Mucosa of gallbladder (tissue), 1 donor: ENCODE measurements around the gene LRRC72. TPM values are rescaled to one million over a fixed set of nuclear protein-coding genes. Genes with fewer than 3 reads are reported as not detected.

Experiments used
- DNase-seq: peaks from one replicate; pipeline ENCODE4 v3.0.0-alpha.2; 2020; ENCODE audit warnings: low spot score
- total RNA-seq: library from RNA; stranded (reverse); gene quantifications from one replicate; pipeline ENCODE4 v1.2.1, GENCODE V29; 2021
- donor health status: DM: no; HTN: no; CAD: no.

The LRRC72 gene
- total RNA-seq, 1 donor from 2014 or later = not detected

DNA sequence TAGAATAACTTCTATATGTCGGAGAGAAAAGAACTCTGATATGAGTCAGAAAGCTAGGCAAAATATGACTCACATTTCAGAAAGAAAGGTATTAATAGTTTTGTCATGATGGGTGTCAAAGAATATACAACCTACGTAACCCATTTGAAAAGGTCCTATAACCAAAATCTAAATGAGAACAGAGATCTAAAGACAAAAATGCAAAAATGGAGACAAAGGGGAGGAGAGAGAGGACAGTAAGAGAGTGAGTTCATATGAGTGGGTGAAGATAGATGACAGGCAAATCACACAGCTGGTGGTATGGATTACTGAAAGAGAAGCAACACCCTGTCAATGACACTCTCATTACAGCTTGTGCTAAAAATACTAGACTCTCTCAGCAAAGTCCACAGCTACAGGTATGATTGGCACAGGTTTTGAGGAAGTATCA, 93.4 kb downstream of the LRRC72 start:
- DNase-seq = no peak

DNA sequence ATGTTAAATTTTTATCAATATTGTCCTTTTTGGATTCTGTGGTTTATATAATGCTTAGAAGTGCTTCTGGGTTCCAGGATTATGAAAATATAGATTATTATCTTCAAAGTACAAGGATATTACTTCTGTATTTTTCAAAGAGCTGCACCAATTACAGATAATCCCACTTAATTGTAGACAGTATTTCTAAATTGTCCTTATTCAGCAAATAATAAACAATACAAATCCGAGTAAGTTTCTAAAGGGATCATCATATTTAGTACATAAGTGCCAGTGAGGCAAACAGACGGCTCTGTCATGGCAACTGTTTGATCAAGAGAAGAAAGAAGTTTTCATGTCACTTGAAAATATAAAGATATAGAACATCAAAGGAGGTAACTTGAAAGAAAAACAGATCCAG, 99.8 kb downstream of the LRRC72 start:
- DNase-seq = no peak

DNA sequence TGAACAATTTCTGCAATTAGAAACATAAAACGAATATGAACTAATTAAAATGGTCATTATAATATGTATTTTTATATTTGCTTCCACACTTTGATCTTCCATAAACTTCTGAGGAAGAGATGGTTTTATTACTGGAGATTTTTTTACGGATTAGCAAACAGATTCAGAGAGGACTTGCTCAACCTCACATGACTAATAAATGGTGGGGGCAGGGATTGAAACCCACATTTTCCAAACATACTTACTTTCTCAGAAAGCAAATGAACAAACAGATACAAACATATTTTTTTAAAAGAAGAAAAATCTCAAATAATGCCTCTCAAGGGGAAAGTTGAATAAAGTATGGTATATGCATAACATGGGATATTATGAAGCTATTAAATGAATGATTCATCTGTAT, 100.6 kb downstream of the LRRC72 start:
- no peak for DNase-seq

DNA sequence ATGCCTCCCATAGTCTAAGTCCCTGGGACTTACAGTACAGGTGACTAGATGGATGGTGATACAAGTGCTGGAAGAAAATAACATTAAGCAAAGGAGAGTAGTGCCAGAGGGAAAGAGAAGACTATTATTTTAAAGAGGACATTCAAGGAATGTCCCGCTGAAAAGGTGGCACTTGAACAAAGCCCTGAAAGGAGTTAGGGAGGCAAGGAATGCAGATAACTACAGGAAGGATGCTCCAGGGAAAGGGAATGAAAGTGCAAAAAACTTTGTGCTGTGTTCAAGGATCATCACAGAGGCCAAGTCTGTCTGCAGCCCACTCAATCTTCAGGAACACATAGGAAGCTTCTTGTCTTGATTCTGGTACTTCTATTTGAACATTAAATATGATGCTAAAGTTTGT, 104.0 kb downstream of the LRRC72 start:
- no peak for DNase-seq

Other genes starting within 250 kb of the LRRC72 start
- gene CRPPA, start 105.3 kb upstream of the LRRC72 start, total RNA-seq = 3.3 TPM
- gene SOSTDC1, start 61.1 kb upstream of the LRRC72 start, total RNA-seq = 0.12 TPM
- gene ANKMY2, start 118.9 kb downstream of the LRRC72 start, total RNA-seq = 28.0 TPM
- 24.2 TPM for gene BZW2, start 119.4 kb downstream of the LRRC72 start, total RNA-seq
- 118 TPM for gene TSPAN13, start 226.9 kb downstream of the LRRC72 start, total RNA-seq